ENCODE data around the gene RAPGEF4.
A peak's percentile ranks its signal among the peaks of the same experiment; 100 is the strongest.

RAPGEF4 gene

GRCh38 chr2:172997031-172997430, 261.4 kb downstream of the RAPGEF4 start:
- no peak for TF ChIP-seq CTCF (conservative IDR thresholded peaks at IDR 0.05; ENCODE audit: low read depth)
- no peak overlapping the region for H3K27ac ChIP-seq
- POLR2A ChIA-PET (ENCODE audit: low non-redundant PET) = no interaction called here
- DNase-seq (ENCODE audit: low spot score) = no peak
- CTCF ChIA-PET = interaction anchor here (0.6 kb wide), 1 partner anchor 728 kb away, joined by 4 read pairs; no protein-coding TSS in a partner anchor

- ChIA-PET CTCF (interaction anchor here (1.5 kb wide), 1 partner anchor 23 kb away, joined by 3 read pairs; no protein-coding TSS in a partner anchor), POLR2A (ENCODE audit: low non-redundant PET) (no interaction called here)
- DNase-seq (ENCODE audit: low spot score) = peak; percentile 8
- no peak for TF ChIP-seq CTCF (conservative IDR thresholded peaks at IDR 0.05; ENCODE audit: low read depth)
- no peak overlapping the region for H3K27ac ChIP-seq
Observed at GRCh38 chr2:172998547-172999272, 263.1 kb downstream of the RAPGEF4 start.

- no peak for DNase-seq (ENCODE audit: low spot score)
- ChIA-PET POLR2A (ENCODE audit: low non-redundant PET) (no interaction called here), CTCF (no interaction called here)
- no peak for TF ChIP-seq CTCF (conservative IDR thresholded peaks at IDR 0.05; ENCODE audit: low read depth)
- H3K27ac ChIP-seq = no peak overlapping the region
Observed at GRCh38 chr2:172999641-173000386, 264.2 kb downstream of the RAPGEF4 start.

GRCh38 chr2:173001664-173002604, 266.3 kb downstream of the RAPGEF4 start:
- DNase-seq (ENCODE audit: low spot score) = no peak
- CTCF ChIA-PET = interaction anchor here (0.6 to 1.6 kb wide), 2 partner anchors 25 to 471 kb away, joined by 3 to 8 read pairs; no protein-coding TSS in a partner anchor
- no peak overlapping the region for H3K27ac ChIP-seq
- no peak for TF ChIP-seq CTCF (conservative IDR thresholded peaks at IDR 0.05; ENCODE audit: low read depth)
- POLR2A ChIA-PET (ENCODE audit: low non-redundant PET) = no interaction called here

GRCh38 chr2:173002751-173003541, 267.3 kb downstream of the RAPGEF4 start:
- ChIA-PET POLR2A (ENCODE audit: low non-redundant PET) (no interaction called here), CTCF (interaction anchor here (0.6 to 1.6 kb wide), 4 partner anchors 24 to 200 kb away, joined by 3 to 8 read pairs (median 4); no protein-coding TSS in a partner anchor)
- no peak for TF ChIP-seq CTCF (conservative IDR thresholded peaks at IDR 0.05; ENCODE audit: low read depth)
- no peak overlapping the region for H3K27ac ChIP-seq
- no peak for DNase-seq (ENCODE audit: low spot score)
